Fibroblast of skin of abdomen (primary cell): Measurements from ENCODE around the gene EVA1C.
"Not testable (repeated sequence)": the region's sequence is repeated elsewhere in the genome, so short reads cannot be mapped to it uniquely, and the experiment has no call there.

Experiments used
- DNase-seq: peaks from one replicate; pipeline ENCODE4 v3.0.0-alpha.2; 2013

Gene EVA1C

DNA sequence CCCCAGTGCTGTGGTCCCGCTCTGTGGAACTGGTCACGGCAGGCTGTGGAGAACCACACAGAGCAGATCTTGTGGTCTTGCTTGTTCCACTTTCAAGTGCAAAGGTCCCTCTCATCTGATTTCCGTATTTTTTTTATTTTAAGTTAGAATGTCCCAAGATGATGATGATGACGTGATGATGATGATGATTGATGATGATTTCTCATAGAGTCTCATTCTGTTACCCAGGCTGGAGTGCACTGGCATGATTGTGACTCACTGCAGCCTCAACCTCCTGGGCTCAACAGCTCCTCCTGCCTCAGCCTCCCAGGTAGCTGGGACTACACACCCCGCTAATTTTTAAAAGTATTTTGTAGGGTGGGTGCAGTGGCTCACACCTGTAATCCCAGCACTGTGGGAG, 12.2 kb downstream of the EVA1C start:
- DNase-seq: no peak

DNA sequence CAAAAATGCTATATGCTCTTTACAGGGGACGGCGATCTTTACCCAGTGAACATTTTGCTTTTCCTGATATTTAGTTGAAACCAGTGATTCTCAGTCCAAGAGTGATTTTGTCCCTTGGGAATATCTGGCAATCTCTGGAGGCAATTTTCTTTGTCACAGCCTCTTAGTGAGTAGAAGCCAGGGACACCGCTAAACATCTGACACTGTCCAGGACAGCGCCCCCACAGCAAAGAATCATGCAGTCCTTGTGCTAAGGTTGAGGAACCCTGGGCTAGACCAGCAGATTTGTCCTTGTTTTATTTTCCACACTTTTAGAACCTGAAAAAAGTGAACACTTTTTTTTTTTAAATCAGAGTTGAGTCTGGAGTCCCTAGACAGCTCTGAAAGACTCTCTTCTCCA, 13.1 kb downstream of the EVA1C start:
- no peak for DNase-seq

DNA sequence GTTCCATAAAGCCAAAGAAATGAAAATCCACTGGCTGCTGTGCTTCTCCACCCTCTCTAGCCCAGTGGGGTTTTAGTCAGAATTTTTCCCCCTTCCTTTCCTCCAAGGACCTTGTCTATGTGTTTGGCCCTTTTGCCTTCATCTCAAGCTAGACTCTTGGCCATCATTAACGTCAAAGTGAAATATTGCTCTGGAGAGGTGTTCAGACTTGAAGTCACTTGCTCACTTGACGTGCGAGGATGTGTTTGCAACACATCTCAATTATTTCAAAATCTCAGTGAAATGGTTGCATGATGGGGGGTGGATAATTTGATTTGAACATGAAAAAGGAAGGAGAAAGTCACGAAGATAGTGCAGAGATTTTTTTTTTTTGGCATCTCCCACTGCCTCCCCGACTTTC, 13.6 kb downstream of the EVA1C start:
- no peak for DNase-seq

DNA sequence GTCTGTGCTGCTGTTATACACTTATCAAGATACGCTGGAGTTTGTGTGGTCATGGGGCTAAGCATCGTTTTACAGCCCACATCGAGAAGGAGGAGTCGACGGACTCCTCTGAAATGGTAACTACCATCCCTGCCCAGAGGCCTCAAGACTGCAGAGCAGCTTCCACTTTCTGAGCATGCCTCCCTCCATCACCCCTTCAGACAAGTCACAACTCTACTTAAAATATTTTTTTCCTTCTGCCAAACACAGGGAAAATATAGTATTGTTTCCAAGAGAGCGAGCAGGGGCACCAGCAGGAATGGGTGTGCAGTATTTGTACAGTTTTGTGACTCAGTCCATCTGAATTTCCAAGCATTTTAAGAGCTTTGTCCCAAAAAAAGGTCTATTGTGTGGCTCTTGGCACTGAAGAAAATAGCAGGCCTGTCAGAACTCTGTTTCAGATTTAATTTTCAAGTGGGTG, 14.1 kb downstream of the EVA1C start:
- peak; percentile 15 for DNase-seq

DNA sequence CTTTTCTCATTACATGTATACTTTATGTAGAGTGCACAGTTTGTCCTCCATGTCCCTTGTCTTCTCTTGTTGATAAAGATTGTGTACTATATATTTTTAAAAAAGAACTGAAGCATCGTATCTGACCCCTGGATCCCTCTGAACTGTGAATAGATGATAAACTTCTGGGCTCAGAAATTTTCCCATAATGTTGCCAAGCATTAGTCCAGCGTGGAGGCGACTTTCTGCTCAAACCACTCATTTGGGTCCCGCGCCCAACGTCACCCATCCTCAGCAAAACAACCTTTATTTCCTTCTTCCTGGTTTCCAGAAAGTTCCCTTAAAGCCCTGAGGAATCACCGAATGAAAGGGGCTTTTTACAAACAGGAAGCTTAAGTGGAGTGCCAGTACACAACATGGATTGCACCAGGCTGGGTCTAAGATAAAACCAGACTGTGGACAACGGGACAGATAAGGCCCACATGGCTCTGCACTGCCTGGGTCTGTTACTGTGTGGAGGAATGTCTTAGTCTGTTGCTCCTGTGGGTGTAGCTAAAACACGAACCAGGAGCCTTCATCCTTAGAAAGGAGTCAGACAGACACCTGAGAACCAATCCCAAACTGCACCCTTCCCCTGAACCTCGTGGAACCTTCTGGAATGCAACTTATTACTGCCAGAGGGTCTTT, 15.6 kb downstream of the EVA1C start:
- no peak for DNase-seq

DNA sequence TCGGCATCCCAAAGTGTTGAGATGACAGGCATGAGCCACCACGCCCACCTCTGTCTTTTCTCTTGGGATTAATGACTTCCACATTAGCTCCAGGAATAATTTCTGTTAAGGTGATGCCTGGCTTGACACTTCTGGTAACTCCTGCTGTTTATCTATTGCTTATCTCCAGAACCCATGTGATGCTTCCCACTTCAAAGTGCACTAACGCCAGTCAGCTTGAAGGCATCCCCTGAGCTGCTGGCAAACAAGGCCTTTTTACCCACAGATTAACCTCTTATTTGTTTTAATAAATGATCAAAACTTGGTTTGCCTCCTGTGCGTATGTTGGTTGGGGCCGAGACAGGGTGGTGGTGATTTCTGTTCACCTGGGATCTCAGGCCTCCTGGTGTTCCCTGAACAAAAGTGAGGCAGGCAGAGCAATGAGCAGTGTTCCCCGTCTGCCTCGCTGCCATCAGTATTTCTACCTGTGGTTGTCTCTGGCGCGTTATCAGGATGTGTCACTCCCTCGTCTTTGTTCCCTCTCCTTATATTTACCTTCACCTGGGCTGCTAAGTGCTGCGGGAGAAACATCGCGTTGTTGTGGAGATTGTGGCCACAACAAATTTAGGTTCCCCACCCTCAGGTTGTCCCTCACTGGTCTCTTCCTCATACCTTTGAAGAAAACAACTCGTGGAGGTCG, 20.6 kb downstream of the EVA1C start:
- not testable (repeated sequence) for DNase-seq

DNA sequence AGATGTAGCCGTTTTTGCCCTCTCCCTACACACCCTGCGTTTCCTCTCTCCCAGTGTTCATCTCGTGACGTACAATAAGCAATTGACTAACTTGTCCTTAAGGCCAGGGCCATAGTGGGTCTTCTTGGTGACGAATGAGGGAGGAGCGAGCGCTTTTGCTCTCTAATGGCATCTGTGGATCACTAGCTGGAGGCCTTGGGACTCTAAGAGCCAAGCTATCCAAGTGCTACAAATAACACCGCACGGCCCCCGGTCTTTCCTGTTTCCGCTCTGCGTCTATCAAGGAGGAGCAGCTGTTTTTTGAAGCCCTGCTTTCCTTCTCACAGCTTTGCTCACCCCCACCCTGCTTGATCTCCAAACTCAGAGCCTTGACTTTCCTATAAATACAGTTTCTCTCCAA, 25.2 kb downstream of the EVA1C start:
- DNase-seq: no peak

DNA sequence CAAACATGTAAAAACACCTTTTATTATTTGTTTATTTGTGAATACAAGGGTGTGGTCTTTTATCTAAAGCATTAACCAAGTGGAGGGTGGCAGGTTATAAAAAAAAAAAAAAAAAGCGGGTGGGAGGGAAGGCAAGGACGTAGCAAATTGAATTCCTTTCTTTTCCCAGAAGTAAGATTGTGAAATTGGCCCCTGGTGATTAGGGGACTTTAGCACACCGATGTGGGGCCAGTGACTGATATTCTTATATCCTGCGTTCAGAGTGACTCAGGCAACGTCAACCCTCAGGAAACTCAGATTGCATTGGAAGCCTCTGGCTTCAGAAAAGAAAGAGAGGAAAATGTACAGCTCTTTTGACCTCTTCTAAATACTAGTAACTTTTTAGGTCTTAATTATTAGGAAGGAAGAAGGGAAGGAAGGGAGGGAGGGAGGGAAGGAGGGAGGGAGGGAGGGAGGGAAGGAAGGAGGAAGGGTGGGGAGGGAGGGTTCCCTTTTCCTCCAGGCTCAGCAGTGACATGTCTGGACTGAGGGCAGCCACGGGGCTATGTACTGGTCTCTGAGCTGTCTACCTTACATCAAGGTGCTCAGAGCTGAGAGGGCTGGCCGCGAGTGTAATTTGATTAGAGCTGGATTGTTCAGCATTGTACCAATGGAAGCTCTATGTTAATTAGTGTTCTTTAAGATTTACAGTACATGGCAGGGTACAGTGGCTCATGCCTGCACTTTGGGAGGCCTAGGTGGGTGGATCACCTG, 30.2 kb downstream of the EVA1C start:
- no peak for DNase-seq

DNA sequence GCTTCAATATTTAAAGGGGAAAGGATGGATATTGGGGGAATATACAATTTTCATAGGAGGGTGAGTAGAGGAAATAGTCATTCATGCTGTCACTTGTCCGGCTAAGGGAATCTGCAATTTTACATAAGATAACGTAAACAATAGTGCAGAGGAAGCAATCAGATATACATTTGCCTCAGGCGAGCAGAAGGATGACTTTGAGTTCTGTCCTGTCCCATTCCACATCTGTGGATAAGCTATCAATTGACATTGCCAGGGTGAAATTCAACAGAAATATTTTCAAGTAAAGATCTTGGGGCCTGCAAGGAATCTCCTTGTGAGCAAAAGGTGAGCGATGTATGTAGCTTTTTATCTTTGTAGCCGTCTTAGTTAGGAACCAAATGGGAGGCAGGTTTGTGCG, 32.6 kb downstream of the EVA1C start:
- DNase-seq: no peak

DNA sequence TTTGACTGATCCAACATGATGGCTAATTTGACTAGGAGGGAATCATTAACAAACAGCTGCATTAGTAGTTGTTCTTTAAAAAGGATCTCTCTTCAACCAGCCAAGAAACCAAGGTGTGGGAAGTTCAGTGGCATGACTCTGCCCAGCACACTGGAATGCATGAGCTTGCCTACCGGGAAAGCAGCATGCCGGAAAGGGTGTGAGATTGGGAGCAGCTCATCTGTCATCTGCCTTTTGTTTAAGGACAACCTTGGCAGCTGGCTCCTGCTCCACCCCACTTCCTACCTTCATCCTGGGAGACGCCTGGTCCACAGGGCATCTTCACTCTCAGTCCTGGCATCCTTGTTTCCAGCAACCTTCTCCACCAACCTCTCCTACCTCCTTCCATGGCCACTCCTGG, 33.9 kb downstream of the EVA1C start:
- DNase-seq: not testable (repeated sequence)

DNA sequence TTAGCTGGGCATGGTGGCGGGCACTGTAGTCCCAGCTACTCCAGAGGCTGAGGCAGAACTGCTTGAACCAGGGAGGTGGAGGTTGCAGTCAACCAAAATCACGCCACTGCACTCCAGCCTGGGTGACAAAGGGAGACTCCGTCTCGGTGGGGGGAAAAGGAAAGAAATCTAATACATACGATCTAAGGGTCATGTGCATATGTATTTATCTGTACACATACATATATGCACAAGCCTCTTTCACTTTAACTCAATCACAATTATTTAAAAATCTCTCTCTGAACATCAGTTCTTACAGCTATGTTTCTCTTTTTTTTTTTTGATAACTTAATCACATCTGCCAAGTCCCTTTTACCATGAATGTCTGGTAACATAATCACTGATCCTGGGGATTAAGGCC, 34.7 kb downstream of the EVA1C start:
- DNase-seq: no peak

DNA sequence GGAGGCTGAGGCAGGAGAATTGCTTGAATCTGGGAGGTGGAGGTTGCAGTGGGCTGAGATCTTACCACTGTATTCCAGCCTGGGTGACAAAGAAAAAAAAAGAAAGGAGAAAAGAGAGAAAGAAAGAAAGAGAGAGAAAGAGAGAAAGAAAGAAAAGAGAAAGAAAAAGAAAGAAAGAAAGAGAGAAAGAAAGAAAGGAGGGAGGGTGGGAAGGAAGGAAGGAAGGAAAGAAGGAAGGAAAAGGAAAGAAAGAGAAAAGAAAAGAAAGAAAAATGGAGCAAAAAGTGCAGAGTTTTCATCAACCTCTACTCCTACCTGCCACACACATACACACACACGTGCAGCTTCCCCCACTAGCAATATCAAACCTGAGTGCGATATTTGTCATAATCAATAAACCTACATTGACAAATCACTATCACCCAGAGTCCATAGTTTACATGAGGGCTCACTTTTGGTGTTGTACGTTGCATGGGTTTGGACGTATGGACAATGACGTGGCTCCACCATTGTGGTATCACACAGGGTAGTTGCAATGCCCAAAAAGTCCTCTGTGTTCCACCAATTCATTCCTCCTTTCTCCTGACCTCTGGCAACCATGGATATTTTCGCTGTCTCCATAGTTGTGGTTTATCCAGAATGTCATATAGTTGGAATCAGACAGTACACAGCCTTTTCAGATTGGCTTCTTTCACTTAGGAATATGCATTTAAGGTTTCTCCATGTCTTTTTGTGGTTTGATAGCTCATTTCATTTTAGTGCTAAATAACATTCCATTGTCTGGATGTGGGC, 36.5 kb downstream of the EVA1C start:
- DNase-seq: peak; percentile 56

DNA sequence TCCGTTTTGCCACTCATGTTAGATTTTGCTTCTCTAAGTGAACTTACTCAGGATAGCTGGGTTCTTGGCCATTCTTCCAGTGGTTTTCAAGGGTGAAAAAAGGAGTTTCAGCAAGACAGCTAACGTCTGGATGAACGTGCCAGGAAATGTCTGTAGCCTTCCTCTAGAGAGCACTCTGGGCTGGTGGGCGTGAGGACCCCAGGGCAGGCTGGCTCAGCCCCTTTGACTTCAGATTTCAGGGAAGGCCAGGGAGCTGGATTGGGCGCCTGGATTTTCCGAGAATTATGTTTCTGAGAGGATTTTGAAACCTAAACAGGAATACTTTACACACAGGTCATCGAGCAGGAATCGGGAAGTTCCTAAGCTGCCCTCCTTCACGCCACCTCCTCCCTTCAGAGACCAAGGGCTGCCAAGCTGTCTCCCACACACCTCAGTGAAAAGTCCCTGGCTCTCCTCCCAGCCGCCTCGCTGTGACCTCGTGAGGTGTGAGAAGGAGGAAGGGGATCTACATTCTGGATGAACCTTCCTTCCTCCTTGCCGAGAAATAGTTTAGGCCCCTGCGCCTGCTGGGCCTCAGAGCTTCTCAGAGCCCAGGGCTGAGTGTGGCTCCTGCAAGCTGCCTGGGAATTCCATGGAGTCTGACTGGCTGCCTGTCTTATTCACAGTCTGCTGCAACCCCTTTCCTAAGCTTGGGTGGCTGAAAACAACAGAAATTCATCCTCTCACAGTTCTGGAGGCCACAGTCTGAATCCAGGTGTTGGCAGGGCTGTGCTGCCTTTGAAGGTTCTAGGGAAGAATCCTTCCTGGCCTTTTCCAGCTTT, 38.6 kb downstream of the EVA1C start:
- DNase-seq: peak; percentile 12

DNA sequence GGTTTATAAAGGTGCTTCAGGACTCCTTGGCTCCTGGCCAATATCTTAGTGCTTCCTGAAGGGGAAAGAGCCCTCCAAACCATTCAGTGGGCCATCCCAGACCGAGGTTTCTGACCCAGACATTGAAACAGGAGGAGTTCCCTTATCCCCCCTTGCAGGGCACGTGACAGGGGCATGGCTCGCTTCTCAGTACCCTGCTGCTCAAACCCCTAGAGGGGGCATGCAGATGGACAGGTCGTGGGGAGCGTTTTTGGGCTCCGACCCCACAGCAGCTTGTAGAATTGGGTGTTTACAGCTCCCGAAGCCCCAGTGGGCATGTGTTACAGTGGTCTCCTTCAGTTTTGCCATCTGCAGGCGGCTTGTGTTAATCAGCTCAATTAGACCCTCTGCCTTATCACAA, 39.7 kb downstream of the EVA1C start:
- not testable (repeated sequence) for DNase-seq

DNA sequence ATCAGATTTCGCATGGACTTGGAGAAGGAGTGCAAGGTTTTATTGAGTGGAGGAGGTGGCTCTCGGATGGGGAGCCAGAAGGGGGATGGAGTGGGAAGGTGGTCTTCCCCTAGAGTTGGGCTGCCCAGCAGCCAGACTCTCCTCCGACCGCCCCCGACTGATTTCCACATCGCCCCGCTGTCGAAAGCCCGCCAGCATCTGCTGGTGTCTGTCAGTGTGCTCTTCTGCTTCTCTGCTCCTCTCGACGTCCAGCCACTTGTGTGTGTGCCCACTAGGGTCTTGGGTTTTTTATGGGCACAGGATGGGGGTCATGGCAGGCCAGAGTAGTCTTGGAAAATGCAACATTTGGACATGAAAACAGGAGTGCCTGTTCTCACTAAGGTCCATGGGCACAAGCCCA, 40.1 kb downstream of the EVA1C start:
- DNase-seq: no peak

DNA sequence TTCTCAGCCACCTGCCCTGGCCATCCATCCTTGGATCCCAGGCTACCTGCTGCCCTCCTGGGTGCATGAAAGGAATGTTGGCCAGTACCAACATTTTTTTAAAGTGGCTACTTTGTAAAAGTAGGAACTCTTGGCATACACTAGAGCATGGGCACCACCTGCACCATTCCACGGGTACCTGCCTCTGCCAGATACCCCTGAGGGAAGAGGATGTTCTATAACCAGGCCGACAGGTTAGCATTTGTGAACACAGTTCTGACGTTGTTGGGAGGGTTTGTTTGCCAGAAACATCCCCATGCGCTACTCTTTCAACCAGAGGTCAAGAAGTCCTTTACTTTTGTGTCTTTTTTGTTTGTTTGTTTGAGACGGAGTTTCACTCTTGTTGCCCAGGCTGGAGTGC, 43.0 kb downstream of the EVA1C start:
- DNase-seq: no peak

DNA sequence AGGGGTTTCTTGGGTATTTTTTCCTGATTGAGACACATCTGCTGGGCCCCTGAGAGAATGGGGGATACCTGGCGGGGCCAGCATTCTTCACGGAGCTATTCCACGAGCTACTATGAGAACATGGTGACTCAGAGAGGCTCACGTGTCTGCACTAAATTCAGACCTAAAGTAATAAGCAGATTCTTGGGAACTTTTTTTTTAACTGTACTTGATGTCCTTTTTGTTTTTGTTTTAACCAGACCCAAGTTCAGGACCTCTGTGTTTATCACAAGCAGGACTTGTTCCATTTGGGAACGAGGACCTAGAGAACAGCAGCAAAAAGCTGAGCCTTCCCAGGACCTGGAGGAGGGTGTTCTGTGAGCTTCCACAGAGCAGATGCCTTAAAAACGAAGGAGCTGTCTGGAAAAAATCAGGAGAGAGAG, 44.0 kb downstream of the EVA1C start:
- peak; percentile 11 for DNase-seq

DNA sequence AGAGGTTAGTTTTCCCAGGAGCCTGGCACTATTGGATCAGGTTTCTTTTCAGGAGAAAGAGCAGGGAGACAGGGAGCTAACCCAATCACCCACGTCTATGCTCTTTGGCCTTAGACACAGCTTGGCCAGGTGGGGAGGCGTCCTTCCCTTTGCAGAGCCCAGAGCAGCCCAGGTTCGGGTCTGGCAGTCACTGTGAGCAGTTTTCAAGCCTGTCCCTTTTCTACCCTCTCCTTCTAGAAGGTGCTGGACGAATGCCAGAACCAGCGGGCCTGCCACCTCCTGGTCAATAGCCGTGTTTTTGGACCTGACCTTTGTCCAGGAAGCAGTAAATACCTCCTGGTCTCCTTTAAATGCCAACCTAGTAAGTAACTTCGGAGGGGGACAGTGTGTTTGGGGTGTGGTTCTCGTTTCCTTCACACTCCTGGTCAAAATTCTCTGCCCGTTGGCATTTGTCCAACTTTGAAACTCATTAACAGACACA, 44.9 kb downstream of the EVA1C start:
- DNase-seq: no peak

DNA sequence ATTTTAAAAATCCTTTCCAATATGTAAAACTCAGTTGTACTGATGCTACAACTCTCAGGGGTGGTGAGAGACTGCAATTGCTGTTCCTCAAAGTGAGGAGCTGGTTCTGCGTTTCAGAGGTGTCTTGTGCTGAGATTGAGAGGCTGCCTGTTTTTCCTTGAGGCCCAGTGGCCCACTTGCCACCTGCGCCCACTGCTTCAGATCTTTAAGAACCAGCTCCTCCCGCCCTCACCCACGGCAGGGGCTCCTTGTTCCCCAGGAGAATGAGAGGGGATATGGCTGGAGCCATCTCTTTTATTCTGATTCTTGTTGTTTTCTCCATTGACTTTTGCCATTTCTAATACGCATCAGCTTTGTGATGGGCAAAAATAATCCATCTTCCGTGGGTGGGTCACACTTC, 45.5 kb downstream of the EVA1C start:
- DNase-seq: no peak

DNA sequence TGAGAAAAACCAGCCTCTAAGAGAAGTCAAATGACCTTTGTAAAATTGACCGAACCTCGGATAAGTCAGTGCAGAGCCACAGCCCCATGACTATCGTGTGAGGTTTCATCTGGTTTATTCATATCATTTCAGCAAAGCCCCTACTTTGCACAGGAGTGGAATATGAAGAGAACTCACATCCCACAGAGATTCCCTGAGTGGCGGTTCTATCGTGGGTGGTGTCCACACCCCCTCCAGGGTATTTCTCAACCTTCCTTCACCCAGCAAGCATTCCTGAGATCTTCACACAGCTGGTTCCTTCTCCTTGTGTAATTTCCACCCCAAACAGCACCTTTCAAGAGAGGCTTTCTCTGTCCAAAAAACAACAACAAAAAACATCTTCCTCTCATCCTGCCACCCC, 47.5 kb downstream of the EVA1C start:
- no peak for DNase-seq

DNA sequence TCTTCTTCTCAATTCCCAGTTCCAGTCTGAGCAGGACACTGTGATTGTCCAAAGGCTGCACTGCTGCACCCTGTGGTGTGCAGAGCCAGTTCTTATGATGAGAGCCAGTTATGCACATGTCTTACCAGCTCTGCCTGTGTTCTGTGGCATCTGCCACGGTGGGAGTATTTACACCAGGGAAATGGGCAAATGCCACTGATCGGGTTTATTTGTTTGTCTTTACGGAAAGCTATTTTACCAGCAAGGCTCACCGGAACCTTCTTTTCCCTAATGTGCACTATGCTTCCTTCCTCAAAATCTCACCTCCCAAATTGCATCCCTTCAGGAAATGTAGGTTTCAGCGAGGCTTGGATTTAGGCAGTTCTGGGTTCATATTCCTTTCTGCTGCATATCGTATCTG, 49.0 kb downstream of the EVA1C start:
- no peak for DNase-seq

DNA sequence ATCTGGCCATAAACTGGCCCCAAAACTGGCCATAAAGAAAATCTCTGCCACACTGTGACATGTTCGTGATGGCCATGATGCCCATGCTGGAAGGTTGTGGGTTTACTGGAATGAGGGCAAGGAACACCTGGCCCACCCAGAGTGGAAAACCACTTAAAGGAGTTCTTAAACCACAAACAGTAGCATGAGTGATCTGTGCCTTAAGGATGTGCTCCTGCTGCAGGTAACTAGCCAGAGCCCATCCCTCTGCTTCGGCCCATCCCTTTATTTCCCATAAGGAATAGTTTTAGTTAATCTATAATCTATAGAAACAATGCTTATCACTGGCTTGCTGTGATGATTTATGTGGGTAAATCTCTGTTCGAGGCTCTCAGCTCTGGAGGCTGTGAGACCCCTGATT, 50.1 kb downstream of the EVA1C start:
- DNase-seq: not testable (repeated sequence)
